NOMO-1 (cell line): Measurements from ENCODE around the gene KRTAP4-8.
"Not testable (repeated sequence)": the region's sequence is repeated elsewhere in the genome, so short reads cannot be mapped to it uniquely, and the experiment has no call there.

Experiments
- DNase-seq, 2 experiments: peaks; one replicate each; lab custom pipeline; 2025; ENCODE audit not compliant: unreplicated experiment in 2 of 2; lab: John Stamatoyannopoulos, UW

KRTAP4-8 gene

DNA sequence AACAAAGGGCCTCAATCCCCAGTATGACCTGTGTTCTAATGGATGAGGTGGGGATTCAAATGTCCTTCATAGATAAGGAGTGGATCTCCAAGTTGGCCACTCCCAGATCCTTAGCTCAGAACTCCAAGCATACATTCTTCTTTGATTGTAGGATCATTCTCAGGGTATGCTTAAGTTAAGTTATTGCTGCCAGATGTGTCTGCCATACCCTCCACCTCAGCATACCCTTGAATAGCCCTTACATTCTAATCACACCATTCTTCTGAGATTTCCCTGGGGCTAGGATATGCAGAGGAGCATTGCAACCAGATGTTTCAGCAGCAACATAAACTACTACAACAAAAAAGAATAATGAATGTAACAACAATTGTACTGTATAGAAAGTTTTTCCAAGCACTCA, 30.7 kb downstream of the KRTAP4-8 start:
- DNase-seq, result no peak

DNA sequence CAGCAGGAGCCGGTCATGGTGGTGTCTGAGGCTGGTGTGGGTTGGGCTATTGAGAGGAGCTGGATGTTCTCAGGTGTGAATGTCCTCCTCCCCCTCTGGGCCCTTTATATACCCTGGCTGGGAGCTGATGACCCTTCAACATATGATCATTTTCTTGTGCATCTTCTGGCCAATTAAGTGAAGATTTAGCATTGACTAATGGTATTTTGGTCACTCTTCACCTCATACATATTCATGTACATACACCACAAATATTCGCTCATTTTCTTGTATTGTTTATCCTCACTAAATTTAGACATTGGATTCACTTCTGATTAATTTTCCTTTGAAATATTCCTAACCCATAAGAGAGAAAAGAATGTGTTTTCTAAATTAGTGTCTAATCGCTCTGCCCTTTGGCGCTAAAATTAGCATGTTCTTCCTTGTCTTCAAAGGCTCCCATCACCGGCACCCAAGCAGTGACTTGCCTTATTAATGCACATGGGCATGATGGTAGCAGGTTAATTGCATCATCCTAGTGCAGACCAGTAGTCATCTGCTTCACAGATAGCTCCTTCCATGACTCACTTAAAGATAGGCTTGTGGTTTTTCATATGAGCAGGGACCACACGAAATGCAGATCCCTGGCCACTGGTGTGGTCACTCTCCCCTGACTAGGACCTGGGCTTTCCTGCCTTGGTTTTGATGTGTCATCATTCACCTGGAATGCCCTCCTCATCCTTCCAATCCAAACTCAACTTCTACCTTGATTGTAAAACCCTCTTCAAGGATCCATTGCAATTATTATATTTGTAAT, 31.9 kb downstream of the KRTAP4-8 start, which contains the start of gene KRTAP2-4:
TSS of gene KRTAP2-4 (minus strand) at position 51 of the 796 bp plus-strand sequence. CDS start at position 17, 34 bp downstream.
- DNase-seq, result peak in 1 of 2 experiments; percentile 46

DNA sequence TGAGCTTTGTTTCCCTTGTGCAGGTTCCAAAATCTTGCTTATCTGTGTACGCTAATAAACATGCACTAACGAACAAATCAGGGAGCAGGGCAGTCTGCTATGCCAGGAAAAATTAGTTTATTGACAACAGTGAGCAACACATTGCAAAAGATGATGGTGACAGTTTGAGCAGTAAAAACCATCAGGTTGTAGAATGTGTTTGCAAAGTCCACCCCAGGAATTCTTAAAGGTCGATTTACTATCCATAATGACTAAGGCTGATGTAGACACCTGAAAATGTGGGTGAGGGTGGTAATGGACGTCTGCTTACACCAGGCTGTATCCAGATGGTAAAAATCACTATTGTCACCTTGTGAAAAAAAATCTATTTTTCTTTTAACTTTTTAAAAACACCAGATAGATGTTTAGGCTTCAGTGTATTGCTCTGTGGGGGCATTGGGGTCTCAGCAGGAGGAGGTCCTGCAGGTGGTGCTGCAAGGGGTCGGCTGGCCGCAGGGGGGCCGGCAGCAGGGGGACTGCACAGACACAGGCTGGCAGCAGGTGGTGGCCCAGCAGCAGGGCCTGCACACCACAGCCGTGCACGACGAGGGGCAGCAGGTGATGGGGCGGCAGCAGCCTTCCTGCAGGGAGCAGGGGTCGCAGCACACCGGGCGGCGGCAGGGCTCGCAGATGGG, 32.8 kb downstream of the KRTAP4-8 start:
- not testable (repeated sequence) for DNase-seq

DNA sequence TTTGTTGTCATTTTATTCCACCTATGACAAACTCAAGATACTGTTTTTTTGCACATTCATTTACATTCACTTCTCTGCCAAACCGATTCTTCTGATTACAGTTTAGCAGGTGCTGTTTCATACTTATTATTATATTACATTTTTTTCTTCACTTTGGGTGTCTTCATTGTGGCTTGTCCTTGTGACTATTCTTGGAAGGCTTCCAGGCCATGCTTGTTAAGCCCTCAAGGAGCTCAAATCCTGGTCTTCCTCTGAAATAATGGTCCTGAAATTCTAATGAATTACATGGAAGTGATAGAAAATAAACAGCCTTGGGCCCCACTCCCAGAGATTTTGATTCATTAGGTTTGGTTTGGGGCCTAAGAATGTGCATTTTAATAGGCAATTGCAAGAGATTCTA, 33.6 kb downstream of the KRTAP4-8 start:
- DNase-seq, result no peak

DNA sequence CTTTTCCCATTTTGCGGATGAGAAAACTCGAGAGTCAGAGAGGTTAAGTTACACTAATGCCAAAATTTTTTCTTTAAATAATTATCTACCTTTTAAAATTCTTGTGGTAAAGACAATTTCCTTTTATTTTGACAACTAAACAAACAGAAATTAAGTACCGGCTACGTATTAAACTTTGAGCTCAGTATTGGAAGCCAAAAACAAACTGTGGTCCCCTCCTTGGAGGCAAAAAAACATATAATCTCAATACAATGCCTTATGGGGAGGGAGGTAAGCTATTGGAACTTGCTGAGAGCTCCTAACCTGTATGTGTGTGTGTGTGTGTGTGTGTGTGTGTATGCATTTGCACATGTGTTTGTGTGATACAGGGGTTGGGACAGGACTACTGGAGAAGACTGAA, 34.5 kb downstream of the KRTAP4-8 start:
- DNase-seq, result no peak

DNA sequence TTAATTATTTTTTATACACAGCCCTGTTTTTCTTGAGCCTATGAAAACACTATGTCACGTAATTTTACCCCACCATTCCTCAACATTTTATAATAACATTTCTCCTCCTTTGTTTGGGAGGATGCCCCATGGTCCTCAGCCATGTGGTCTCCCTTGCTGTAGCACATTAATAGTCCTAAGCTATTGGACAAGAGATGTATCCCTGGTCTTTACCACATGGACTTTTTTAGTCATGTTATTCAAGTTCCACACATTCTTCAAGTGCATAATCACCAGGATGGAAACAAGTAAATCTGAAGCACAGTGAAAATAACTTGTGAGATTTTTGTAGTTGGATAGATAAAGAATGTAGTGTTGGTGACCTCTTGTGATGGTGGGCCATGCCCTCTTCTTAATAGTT, 36.0 kb downstream of the KRTAP4-8 start:
- DNase-seq, result no peak

DNA sequence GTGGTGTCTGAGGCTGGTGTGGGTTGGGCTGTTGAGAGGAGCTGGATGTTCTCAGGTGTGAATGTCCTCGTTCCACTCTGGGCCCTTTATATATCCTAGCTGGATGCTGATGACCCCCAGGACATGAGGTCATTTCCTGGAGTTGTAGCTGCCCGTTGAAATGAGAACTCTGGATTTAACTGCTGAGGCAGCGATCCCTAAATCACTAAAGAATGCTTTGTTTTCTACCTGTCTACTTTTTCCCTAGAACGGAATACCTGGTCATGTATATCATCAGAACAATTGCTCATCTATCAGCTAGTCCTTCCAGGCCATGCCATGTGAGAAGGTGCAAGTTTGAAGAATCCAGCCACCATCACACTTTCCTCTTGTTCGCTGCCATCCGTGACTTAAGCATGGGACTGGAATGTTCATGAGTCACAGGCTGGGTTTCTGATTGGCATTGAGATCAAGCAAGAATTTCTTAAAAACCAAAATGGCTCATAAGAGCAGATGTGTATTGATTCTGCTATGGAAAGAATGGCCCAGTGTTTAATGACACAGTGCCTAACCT, 37.8 kb downstream of the KRTAP4-8 start, which contains the start of gene KRTAP2-3:
TSS of gene KRTAP2-3 (minus strand) at position 63 of the 553 bp plus-strand sequence. CDS start 64 bp downstream, outside the sequence.
- no peak for DNase-seq

DNA sequence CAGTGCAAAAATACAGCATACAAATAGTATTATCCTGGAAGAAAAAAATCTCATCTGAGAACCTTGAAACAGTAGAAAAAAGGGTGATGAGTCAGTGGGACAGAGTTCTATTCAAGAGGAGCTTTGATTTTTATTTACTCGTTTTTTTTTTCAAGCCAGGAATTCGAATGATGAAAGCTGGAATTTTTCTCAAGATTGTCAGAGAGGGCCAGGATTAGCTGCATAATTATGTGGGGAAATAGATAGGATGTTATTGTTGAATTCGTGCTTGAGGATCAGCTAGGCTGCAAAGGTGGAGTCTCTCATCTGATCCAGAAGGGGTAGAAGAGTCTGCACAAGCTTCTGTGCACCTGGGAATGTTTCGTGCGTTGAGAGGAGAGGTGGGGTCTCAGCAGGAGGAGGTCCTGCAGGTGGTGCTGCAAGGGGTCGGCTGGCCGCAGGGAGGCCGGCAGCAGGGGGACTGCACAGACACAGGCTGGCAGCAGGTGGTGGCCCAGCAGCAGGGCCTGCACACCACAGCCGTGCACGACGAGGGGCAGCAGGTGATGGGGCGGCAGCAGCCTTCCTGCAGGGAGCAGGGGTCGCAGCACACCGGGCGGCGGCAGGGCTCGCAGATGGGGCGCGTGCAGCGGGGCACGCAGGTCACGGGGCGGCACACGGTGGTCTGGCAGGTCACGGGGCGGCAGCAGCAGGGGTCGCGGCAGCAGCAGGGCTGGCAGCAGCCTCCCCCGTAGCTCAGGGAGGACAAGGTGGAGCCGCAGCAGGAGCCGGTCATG, 38.5 kb downstream of the KRTAP4-8 start:
- DNase-seq, result not testable (repeated sequence)

DNA sequence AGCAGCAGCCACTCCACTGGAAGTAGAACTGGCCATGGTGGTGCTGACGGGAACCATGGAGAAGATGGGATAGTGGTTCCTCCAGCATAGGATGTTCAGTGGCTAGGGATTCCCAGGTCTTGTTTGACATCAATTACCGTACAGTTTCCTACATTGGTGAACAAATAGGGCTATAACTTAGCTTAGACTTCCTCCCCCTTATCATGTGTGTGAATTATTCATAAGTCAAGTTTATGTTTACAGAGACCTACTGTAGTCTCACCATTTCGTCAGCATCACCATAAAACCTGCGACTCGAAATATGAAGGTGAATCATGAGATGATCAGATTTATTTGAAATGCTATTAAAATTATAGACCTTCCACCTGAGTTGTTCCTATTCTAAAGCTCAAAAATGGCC, 39.2 kb downstream of the KRTAP4-8 start:
- DNase-seq, result no peak

DNA sequence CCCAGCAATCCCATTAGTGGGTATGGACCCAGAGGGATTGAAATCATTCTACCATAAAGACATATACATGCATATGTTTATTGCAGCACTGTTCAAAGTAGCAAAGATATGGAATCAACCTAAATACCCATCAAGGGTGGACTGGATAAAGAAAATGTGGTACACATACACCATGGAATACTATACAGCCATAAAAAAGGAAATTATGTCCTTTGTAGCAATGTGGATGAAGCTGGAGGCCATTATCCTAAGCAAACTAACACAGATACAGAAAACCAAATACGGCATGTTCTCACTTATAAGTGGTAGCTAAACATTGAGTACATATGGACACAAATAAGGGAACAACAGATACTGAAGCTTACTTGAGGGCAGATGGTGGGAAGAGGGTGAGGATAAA, 40.4 kb downstream of the KRTAP4-8 start:
- no peak for DNase-seq

DNA sequence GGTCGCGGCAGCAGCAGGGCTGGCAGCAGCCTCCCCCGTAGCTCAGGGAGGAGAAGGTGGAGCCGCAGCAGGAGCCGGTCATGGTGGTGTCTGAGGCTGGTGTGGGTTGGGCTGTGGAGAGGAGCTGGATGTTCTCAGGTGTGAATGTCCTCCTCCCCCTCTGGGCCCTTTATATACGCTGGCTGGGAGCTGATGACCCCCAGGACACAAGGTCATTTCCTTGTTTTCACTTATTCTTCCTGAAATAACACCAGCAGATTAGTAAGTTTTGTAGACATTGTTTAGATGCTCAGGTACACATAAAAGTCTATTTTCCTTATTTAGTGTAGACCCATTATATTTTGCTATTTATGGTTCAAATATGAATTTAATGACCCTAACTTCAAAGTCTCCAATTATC, 42.8 kb downstream of the KRTAP4-8 start, which contains the start of gene KRTAP2-2:
TSS of gene KRTAP2-2 (minus strand) at position 101 of the 400 bp plus-strand sequence. CDS start at position 82, 19 bp downstream.
- not testable (repeated sequence) for DNase-seq

DNA sequence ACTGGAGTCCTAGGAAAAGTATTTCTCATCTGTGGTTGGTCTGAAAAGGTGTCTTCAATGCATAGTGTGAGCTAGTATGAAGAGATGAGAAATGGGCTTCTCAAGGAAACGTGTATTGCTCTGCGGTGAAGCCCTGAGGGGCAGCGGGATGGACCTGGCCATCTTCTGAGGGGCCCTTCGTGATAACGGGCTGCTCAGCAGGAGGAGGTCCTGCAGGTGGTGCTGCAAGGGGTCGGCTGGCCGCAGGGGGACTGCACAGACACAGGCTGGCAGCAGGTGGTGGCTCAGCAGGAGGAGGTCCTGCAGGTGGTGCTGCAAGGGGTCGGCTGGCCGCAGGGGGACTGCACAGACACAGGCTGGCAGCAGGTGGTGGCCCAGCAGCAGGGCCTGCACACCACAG, 43.4 kb downstream of the KRTAP4-8 start:
- not testable (repeated sequence) for DNase-seq

DNA sequence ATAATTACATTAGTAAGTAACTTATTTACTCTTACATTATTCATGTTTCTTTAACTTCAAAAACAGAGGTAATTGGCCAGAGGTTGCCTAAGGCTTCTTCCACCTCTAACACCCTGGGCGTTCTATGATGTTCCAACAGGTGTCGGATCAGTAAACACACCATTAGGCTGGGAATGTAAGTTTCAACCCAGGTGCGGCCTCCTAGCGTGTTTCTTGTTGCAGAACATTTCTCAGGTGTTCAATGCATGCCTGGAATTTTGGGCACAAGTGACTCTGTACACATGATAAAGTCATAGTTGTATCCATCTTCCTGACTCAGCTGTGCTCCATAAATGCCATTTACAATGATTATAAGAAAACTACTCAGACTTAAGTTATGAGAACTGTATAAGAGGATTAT, 43.9 kb downstream of the KRTAP4-8 start:
- no peak for DNase-seq

DNA sequence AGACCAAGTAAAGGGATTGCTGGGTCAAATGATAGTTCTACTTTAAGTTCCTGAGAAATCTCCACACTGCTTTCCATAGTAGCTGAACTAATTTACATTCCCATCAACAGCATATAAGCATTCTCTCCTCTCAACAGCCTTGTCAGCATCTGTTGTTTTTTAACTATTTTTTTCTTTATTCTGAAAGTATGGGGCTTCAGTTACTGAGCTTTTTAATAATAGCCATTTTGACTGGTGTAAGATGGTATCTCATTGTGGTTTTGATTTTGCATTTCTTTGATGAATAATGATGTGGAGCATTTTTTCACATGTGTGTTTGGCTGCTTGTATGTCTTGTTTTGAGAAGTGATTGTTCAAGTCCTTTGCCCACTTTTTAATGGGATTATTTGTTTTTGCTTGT, 45.4 kb downstream of the KRTAP4-8 start:
- DNase-seq, result no peak

DNA sequence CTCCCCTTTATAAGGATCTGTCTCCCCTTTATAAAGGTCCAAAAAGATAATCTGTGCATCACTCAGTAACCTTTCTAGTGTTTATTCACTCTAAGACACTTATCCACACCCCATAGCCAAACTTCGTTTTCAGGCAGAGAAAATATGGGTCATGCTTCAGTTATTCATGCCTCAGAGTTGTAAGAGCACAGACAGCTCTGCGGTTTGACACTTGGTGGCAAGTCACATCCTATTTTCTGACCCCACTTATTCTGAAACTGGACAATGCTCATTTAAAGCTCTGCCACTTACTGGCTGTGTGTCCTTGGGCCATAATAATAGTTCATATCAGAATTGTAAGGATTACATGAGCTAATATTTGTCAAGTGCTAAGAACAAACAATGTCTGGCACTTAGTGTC, 48.8 kb downstream of the KRTAP4-8 start:
- no peak for DNase-seq

DNA sequence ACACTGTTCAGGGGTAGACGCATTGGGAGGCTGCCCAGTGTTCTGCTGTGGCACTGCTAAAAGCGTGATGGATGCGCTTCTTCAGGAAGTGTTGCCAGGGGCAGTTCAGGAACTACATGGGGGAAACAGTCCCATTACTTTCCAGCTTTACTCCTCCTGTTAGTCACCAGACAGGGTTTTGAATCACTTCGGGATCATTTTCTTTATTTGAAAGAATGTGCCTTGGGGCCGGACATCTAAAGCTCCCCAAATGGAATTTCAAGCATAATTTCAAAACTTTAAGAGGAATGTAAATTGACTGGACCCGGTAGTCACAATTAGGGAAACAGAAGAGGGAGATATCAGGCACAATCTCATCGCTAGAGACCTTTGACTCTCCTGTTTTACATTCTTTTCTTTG, 49.5 kb downstream of the KRTAP4-8 start:
- no peak for DNase-seq
